Suprapubic skin (tissue), 3 donors: Measurements from ENCODE around the gene CDKN2B-AS1.

Experiments
- CTCF ChIP-seq, 2 donors: fragments of 200-600 bp in 1 of 2; fragments of 450-650 bp in 1 of 2; sonication (generic) in 1 of 2; IDR thresholded peaks; one replicate each; pipeline ENCODE4 v1.5.1; 2016 to 2019; ENCODE audit warnings: antibody characterized with exemption in 2 of 2, mild to moderate bottlenecking in 1 of 2, moderate library complexity in 1 of 2
- EP300 ChIP-seq: sonication (generic); formaldehyde crosslinking; IDR thresholded peaks from one replicate; pipeline ENCODE4 v1.6.1; 2017; ENCODE audit warnings: antibody characterized with exemption
- POLR2A ChIP-seq, 2 donors: fragments of 450-650 bp; IDR thresholded peaks; one replicate each; pipeline ENCODE4 v1.6.1; 2017; ENCODE audit warnings: antibody characterized with exemption in 2 of 2, mild to moderate bottlenecking in 2 of 2, moderate library complexity in 2 of 2

- TF ChIP-seq CTCF (IDR thresholded peaks at IDR 0.05): no peak
- no peak for TF ChIP-seq EP300
- no peak for TF ChIP-seq POLR2A (IDR thresholded peaks at IDR 0.05)
These were observed 109.3 kb downstream of the CDKN2B-AS1 start for GRCh38 chr9:22103685-22104575.
